KMS-11 (cell line): Measurements from ENCODE around the gene AGL.

Experiments used
- H2AFZ ChIP-seq: fragments of 200-600 bp; sonication (generic); 2 replicates; pipeline ENCODE4 v1.6.1; 2016; ENCODE audit warnings: antibody characterized with exemption, mixed run types, low read depth
- H3K27ac ChIP-seq: fragments of 200-600 bp; sonication (generic); 2 replicates; pipeline ENCODE4 v1.6.1; 2016; ENCODE audit warnings: mild to moderate bottlenecking, mixed run types
- H3K27me3 ChIP-seq: fragments of 200-600 bp; sonication (generic); 2 replicates; pipeline ENCODE4 v1.6.1; 2017; ENCODE audit warnings: mild to moderate bottlenecking, low read depth, mixed run types, moderate library complexity; ENCODE audit not compliant: insufficient read depth
- H3K36me3 ChIP-seq: fragments of 200-600 bp; sonication (generic); 2 replicates; pipeline ENCODE4 v1.6.1; 2017; ENCODE audit warnings: mild to moderate bottlenecking, mixed run types; ENCODE audit not compliant: insufficient read depth
- H3K4me1 ChIP-seq: fragments of 200-600 bp; sonication (generic); 2 replicates; pipeline ENCODE4 v1.6.1; 2016; ENCODE audit warnings: mild to moderate bottlenecking, low read depth, mixed run types; ENCODE audit not compliant: poor library complexity, severe bottlenecking
- H3K4me2 ChIP-seq: fragments of 200-600 bp; sonication (generic); 2 replicates; pipeline ENCODE4 v1.7.0; 2016; ENCODE audit warnings: mild to moderate bottlenecking, mixed run types
- H3K4me3 ChIP-seq: fragments of 200-600 bp; sonication (generic); IDR thresholded peaks from 2 replicates; pipeline ENCODE4 v1.6.1; 2017; ENCODE audit warnings: low read depth, low read length, mixed read lengths; ENCODE audit not compliant: insufficient read depth
- H3K79me2 ChIP-seq: fragments of 200-600 bp; sonication (generic); 2 replicates; pipeline ENCODE4 v1.6.1; 2016; ENCODE audit warnings: low read depth, mixed run types; ENCODE audit not compliant: insufficient read depth
- H3K9ac ChIP-seq: fragments of 200-600 bp; sonication (generic); 2 replicates; pipeline ENCODE4 v1.6.1; 2016; ENCODE audit warnings: mild to moderate bottlenecking, mixed run types
- H4K20me1 ChIP-seq: fragments of 200-600 bp; sonication (generic); 2 replicates; pipeline ENCODE4 v1.6.1; 2016; ENCODE audit warnings: mild to moderate bottlenecking, mixed run types; ENCODE audit not compliant: insufficient read depth
- CTCF ChIP-seq: fragments of 200-600 bp; sonication (generic); conservative IDR thresholded peaks from 2 replicates; pipeline ENCODE4 v1.6.1; 2017; ENCODE audit warnings: low read depth, mild to moderate bottlenecking, antibody characterized with exemption, low read length, moderate library complexity, mixed read lengths

AGL gene

GRCh38 chr1:99935534-99935933 is 85.4 kb downstream of the AGL start:
- Histone ChIP-seq H2AFZ (no peak overlapping the region), H3K27me3 (no peaks in the 10 kb centered on the region)

GRCh38 chr1:99936071-99936470 is 85.9 kb downstream of the AGL start:
- Histone ChIP-seq H3K79me2 (no peaks in the 10 kb centered on the region), H3K36me3 (no peaks in the 10 kb centered on the region), H3K4me2 (no peak overlapping the region), H3K27ac (no peak overlapping the region), H3K4me1 (no peaks in the 10 kb centered on the region), H3K27me3 (no peaks in the 10 kb centered on the region), H4K20me1 (no peaks in the 10 kb centered on the region), H3K4me3 (no peak overlapping the region), H3K9ac (no peak overlapping the region), H2AFZ (no peak overlapping the region)
- no peak for TF ChIP-seq CTCF

More at GRCh38 chr1:99935534-99935933, 85.4 kb downstream of the AGL start:
- H3K4me3 ChIP-seq, result no peak overlapping the region
- H3K36me3 ChIP-seq, result no peaks in the 10 kb centered on the region
- no peaks in the 10 kb centered on the region for H4K20me1 ChIP-seq
- no peak overlapping the region for H3K27ac ChIP-seq
- no peaks in the 10 kb centered on the region for H3K79me2 ChIP-seq
- no peak overlapping the region for H3K9ac ChIP-seq
- TF ChIP-seq CTCF, result no peak
- no peak overlapping the region for H3K4me2 ChIP-seq
- no peaks in the 10 kb centered on the region for H3K4me1 ChIP-seq

- Histone ChIP-seq H4K20me1 (no peaks in the 10 kb centered on the region), H3K79me2 (no peaks in the 10 kb centered on the region), H3K27ac (no peak overlapping the region)
Observed at GRCh38 chr1:99942723-99943122, 92.6 kb downstream of the AGL start.

GRCh38 chr1:99943223-99943794 is 93.1 kb downstream of the AGL start:
- no peaks in the 10 kb centered on the region for H3K4me1 ChIP-seq
- H3K27ac ChIP-seq, result no peak overlapping the region
- TF ChIP-seq CTCF, result no peak
- H3K4me2 ChIP-seq, result no peak overlapping the region
- no peak overlapping the region for H3K4me3 ChIP-seq
- no peaks in the 10 kb centered on the region for H3K79me2 ChIP-seq
- no peaks in the 10 kb centered on the region for H4K20me1 ChIP-seq
- H3K27me3 ChIP-seq, result no peaks in the 10 kb centered on the region
- no peak overlapping the region for H3K9ac ChIP-seq
- H3K36me3 ChIP-seq, result no peaks in the 10 kb centered on the region
- no peak overlapping the region for H2AFZ ChIP-seq

More at GRCh38 chr1:99942723-99943122, 92.6 kb downstream of the AGL start:
- Histone ChIP-seq H3K9ac (no peak overlapping the region), H2AFZ (no peak overlapping the region), H3K4me2 (no peak overlapping the region), H3K36me3 (no peaks in the 10 kb centered on the region), H3K4me3 (no peak overlapping the region), H3K4me1 (no peaks in the 10 kb centered on the region), H3K27me3 (no peaks in the 10 kb centered on the region)
- no peak for TF ChIP-seq CTCF
